Parathyroid adenoma (tissue), 2 donors: ENCODE data around the gene BCAR1.
"Not testable (repeated sequence)": the region's sequence is repeated elsewhere in the genome, so short reads cannot be mapped to it uniquely, and the experiment has no call there.

ENCODE experiments used
- H2AFZ ChIP-seq: fragments of 300-600 bp; sonication (generic); one replicate; pipeline ENCODE4 v1.7.0; 2017; ENCODE audit warnings: antibody characterized with exemption, mild to moderate bottlenecking
- H3K27ac ChIP-seq: fragments of 300-600 bp; sonication (generic); one replicate; pipeline ENCODE4 v1.7.0; 2017
- H3K27me3 ChIP-seq: fragments of 300-600 bp; sonication (generic); one replicate; pipeline ENCODE4 v1.7.0; 2017; ENCODE audit warnings: low read length; ENCODE audit not compliant: control insufficient read depth, insufficient read depth
- H3K36me3 ChIP-seq: fragments of 300-600 bp; sonication (generic); one replicate; pipeline ENCODE4 v1.7.0; 2017; ENCODE audit warnings: low read length; ENCODE audit not compliant: control insufficient read depth, insufficient read depth
- H3K4me1 ChIP-seq: fragments of 300-600 bp; sonication (generic); one replicate; pipeline ENCODE4 v1.7.0; 2017; ENCODE audit warnings: control low read depth
- H3K4me2 ChIP-seq: fragments of 300-600 bp; sonication (generic); one replicate; pipeline ENCODE4 v1.7.0; 2017; ENCODE audit warnings: low read length
- H3K4me3 ChIP-seq: fragments of 300-600 bp; sonication (generic); one replicate; pipeline ENCODE4 v1.7.0; 2017; ENCODE audit warnings: low read depth, low read length
- H3K79me2 ChIP-seq: fragments of 300-600 bp; sonication (generic); one replicate; pipeline ENCODE4 v1.7.0; 2017; ENCODE audit warnings: control low read depth
- H3K9ac ChIP-seq: fragments of 300-600 bp; sonication (generic); one replicate; pipeline ENCODE4 v1.7.0; 2017; ENCODE audit warnings: mild to moderate bottlenecking
- H3K9me3 ChIP-seq: fragments of 300-600 bp; sonication (generic); one replicate; pipeline ENCODE4 v1.7.0; 2017; ENCODE audit warnings: low read length; ENCODE audit not compliant: control insufficient read depth
- CTCF ChIP-seq: fragments of 300-600 bp; sonication (generic); IDR thresholded peaks from one replicate; pipeline ENCODE4 v1.7.0; 2017; ENCODE audit warnings: antibody characterized with exemption, mild to moderate bottlenecking
- donor health status: primary hyperparathyroidism.

Gene BCAR1

DNA sequence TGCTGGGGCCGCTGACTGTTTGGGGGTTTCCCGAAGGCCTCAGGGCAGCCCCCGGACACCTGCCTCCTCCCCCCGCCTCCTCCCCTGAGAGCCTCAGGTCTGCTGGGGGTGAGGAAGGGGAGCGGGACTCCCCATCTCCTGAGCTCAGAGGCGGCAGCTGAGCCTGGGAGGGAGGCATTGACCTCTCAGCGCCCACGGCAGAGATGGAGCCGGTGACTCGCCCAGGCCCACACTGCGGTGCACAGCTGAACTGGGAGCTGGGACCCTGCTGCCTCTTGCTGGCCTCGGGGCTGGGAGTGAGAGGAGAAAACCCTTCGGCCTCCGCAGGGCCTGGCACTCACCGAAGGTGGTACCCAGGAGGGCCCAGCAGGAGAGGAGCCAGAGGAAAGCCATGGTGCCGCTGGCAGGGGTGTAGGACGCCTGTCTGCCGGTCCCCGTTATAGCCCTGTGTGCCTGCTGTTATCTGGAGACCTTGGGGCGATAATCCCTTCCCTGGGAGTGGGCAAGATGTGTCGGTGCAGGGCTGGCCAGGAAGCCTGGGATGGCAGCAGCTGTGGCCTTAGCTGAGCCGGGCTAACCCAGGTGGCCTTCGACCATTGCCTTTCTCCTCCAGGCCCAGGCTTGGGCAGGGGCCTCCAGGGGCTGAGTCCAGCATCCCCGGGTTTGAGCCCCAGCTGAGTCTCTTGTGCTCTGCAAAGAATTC lies 44.5 kb downstream of the BCAR1 start, which contains the start of gene CTRB2:
TSS of gene CTRB2 (minus strand) at position 413 of the 703 bp plus-strand sequence. CDS start at position 393, 20 bp downstream.
- no peak within 1 kb of the TSS for H2AFZ ChIP-seq
- no peak within 1 kb of the TSS for H3K4me2 ChIP-seq
- no peak within 1 kb of the TSS for H3K9ac ChIP-seq
- H3K4me1 ChIP-seq, result no peaks in the 10 kb centered on the region
- no peaks in the 10 kb centered on the region for H3K9me3 ChIP-seq
- H3K36me3 ChIP-seq, result no peaks in the 10 kb centered on the region
- no peak for TF ChIP-seq CTCF
- no peaks in the 10 kb centered on the region for H3K79me2 ChIP-seq
- H3K4me3 ChIP-seq, result no peak within 1 kb of the TSS
- no peaks in the 10 kb centered on the region for H3K27me3 ChIP-seq
- no peak within 1 kb of the TSS for H3K27ac ChIP-seq

GRCh38 chr16:75205961-75206748 lies 45.3 kb downstream of the BCAR1 start:
- H3K27ac ChIP-seq, H3K79me2 ChIP-seq, H2AFZ ChIP-seq, H3K36me3 ChIP-seq, H3K4me2 ChIP-seq, H3K4me3 ChIP-seq, H3K4me1 ChIP-seq, H3K27me3 ChIP-seq, H3K9me3 ChIP-seq, H3K9ac ChIP-seq: not testable (repeated sequence)

GRCh38 chr16:75205438-75205837 lies 46.0 kb downstream of the BCAR1 start:
- H3K79me2 ChIP-seq, H3K4me3 ChIP-seq, H3K27me3 ChIP-seq, H3K9me3 ChIP-seq, H3K9ac ChIP-seq, H3K4me1 ChIP-seq, H3K36me3 ChIP-seq, H3K4me2 ChIP-seq, H2AFZ ChIP-seq, H3K27ac ChIP-seq: not testable (repeated sequence)

GRCh38 chr16:75204905-75205304 lies 46.5 kb downstream of the BCAR1 start:
- not testable (repeated sequence) for H3K4me1 ChIP-seq, H3K27me3 ChIP-seq, H3K4me3 ChIP-seq, H3K9ac ChIP-seq, H2AFZ ChIP-seq, H3K4me2 ChIP-seq, H3K9me3 ChIP-seq, H3K36me3 ChIP-seq, H3K27ac ChIP-seq, H3K79me2 ChIP-seq

GRCh38 chr16:75204410-75204758 lies 47.0 kb downstream of the BCAR1 start:
- H3K4me2 ChIP-seq, result no peak overlapping the region
- no peak overlapping the region for H3K4me3 ChIP-seq
- no peaks in the 10 kb centered on the region for H3K27me3 ChIP-seq
- H2AFZ ChIP-seq, result no peak overlapping the region
- H3K9me3 ChIP-seq, result no peaks in the 10 kb centered on the region
- no peaks in the 10 kb centered on the region for H3K36me3 ChIP-seq
- TF ChIP-seq CTCF, result no peak
- no peaks in the 10 kb centered on the region for H3K4me1 ChIP-seq
- no peaks in the 10 kb centered on the region for H3K79me2 ChIP-seq
- no peak overlapping the region for H3K9ac ChIP-seq
- H3K27ac ChIP-seq, result no peak overlapping the region

DNA sequence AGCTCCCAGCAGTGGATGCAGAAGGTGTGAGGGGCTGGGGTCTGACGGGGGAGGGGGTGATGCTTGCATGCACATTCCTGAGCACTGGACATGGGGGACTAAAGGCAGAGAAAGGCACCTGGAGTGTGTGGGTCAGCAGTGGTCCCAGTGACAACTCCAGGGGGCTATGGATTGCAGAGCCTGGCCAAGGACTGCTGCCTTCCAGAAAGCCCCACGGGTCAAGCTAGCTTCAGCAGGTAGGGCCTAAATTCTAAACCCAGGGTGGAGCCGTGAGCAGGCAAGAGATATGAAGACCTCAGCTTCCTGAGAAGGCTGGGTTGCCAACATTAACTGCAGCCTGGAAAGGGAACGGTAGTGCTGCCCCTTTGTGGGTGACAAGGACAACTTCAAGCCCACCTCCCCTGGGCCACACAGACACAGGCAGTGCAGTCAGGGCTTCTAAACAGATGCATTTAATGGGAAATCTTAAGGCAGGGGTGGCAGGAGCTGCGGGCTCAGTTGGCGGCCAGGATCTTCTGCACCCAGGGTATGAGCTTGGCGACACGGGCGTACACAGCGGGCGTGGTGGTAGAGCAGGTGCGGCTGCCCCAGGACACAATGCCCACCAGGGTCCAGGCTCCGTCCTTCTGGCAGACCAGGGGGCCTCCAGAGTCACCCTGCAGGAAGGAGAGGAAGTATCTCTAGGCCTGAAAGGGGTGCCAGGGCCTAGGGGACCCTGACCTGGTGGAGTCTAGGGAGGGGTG lies 47.6 kb downstream of the BCAR1 start:
- Histone ChIP-seq H3K9me3 (no peaks in the 10 kb centered on the region), H3K79me2 (no peaks in the 10 kb centered on the region), H3K27me3 (no peaks in the 10 kb centered on the region), H3K4me3 (no peak overlapping the region), H3K4me1 (no peaks in the 10 kb centered on the region), H3K36me3 (no peaks in the 10 kb centered on the region), H3K9ac (no peak overlapping the region), H2AFZ (no peak overlapping the region), H3K27ac (no peak overlapping the region), H3K4me2 (no peak overlapping the region)
- TF ChIP-seq CTCF, result no peak
